H1 (cell line): ENCODE data around the gene DHRS12. TPM values are rescaled to one million over a fixed set of nuclear protein-coding genes. Genes with fewer than 3 reads are reported as not detected.

Experiments used
- CTCF ChIA-PET: fragments of 300-600 bp; sonication (Branson Sonifier 250); formaldehyde crosslinking; loops from one replicate; lab custom pipeline; 2021; ENCODE audit not compliant: partially characterized antibody; lab: Charles Lee
- POLR2A ChIA-PET: fragments of 300-600 bp; sonication (Branson Sonifier 250); formaldehyde crosslinking; loops from one replicate; lab custom pipeline; 2021; ENCODE audit warnings: inconsistent platforms; ENCODE audit not compliant: partially characterized antibody; lab: Charles Lee
- DNase-seq, 2 experiments: peaks; one replicate each; pipeline versions ENCODE4 v3.0.0 to v3.0.0-alpha.2; 2010 to 2022; ENCODE audit warnings: low spot score in 2 of 2, low read depth in 1 of 2, mixed read lengths in 1 of 2
- FAIRE-seq: peaks from 2 replicates; lab custom pipeline; 2011; peaks lifted over from hg19 to GRCh38; lab: Jason Lieb, UNC
- H2AFZ ChIP-seq: 2 replicates; pipeline ENCODE4 v1.8.1; 2012; ENCODE audit warnings: low read length, inconsistent platforms
- H2AK5ac ChIP-seq: 2 replicates; pipeline ENCODE4 v1.6.1; 2013; ENCODE audit warnings: low read depth, low read length
- H2BK120ac ChIP-seq: replicated peaks from 2 replicates; pipeline ENCODE3; 2013; ENCODE audit warnings: low read depth, low read length, inconsistent platforms
- H2BK12ac ChIP-seq: 2 replicates; pipeline ENCODE4 v1.6.1; 2013; ENCODE audit warnings: low read depth, low read length
- H2BK15ac ChIP-seq: 2 replicates; pipeline ENCODE4 v1.6.1; 2013; ENCODE audit warnings: low read length
- H2BK20ac ChIP-seq: 2 replicates; pipeline ENCODE4 v1.6.1; 2013; ENCODE audit warnings: low read length
- H2BK5ac ChIP-seq: 2 replicates; pipeline ENCODE4 v1.6.1; 2013; ENCODE audit warnings: low read depth, low read length
- H3K14ac ChIP-seq: 2 replicates; pipeline ENCODE4 v1.6.1; 2013; ENCODE audit warnings: inconsistent platforms; ENCODE audit not compliant: insufficient read length
- H3K18ac ChIP-seq: 2 replicates; pipeline ENCODE4 v1.6.1; 2013; ENCODE audit warnings: low read length; ENCODE audit errors: extremely low read depth
- H3K23ac ChIP-seq: 2 replicates; pipeline ENCODE4 v1.6.1; 2013; ENCODE audit warnings: inconsistent platforms; ENCODE audit not compliant: insufficient read length
- H3K23me2 ChIP-seq: 2 replicates; pipeline ENCODE4 v1.6.1; 2013; ENCODE audit warnings: low read depth, low read length
- H3K27ac ChIP-seq: 2 replicates; pipeline ENCODE4 v1.6.1; 2011; ENCODE audit warnings: low read depth, low read length, inconsistent platforms
- H3K27me3 ChIP-seq, 4 experiments: replicated peaks in 1 of 4; 1 replicate in 1 of 4; 2 replicates in 3 of 4; pipeline versions ENCODE4 v1.6.1 to v1.8.1; 2011 to 2013; ENCODE audit warnings: low read length in 3 of 4, mild to moderate bottlenecking in 3 of 4, inconsistent platforms in 2 of 4, mixed read lengths in 2 of 4, moderate library complexity in 1 of 4; ENCODE audit not compliant: control insufficient read depth in 3 of 4, insufficient read depth in 3 of 4; ENCODE audit errors: extremely low read depth in 1 of 4
- H3K36me3 ChIP-seq, 4 experiments: 2 replicates each; pipeline versions ENCODE4 v1.6.1 to v1.8.1; 2011 to 2013; ENCODE audit warnings: mild to moderate bottlenecking in 4 of 4, low read length in 3 of 4, moderate library complexity in 2 of 4, control low read depth in 1 of 4, inconsistent platforms in 1 of 4; ENCODE audit not compliant: insufficient read depth in 4 of 4, control insufficient read depth in 2 of 4
- H3K4ac ChIP-seq: replicated peaks from 2 replicates; pipeline ENCODE3; 2013; ENCODE audit warnings: low read length, low read depth, mixed read lengths, inconsistent platforms; ENCODE audit not compliant: insufficient read length
- H3K4me1 ChIP-seq, 4 experiments: replicated peaks in 1 of 4; 1 replicate in 1 of 4; 2 replicates in 3 of 4; pipeline versions ENCODE4 v1.6.1 to v1.8.1; 2011 to 2013; ENCODE audit warnings: low read length in 3 of 4, inconsistent platforms in 2 of 4, mixed read lengths in 1 of 4; ENCODE audit not compliant: insufficient read depth in 4 of 4, control insufficient read depth in 3 of 4
- H3K4me2 ChIP-seq, 2 experiments: 2 replicates each; pipeline versions ENCODE4 v1.6.1 to v1.8.1; 2011 to 2013; ENCODE audit warnings: low read depth in 2 of 2, low read length in 2 of 2, control low read depth in 1 of 2, inconsistent platforms in 1 of 2, mild to moderate bottlenecking in 1 of 2; ENCODE audit not compliant: insufficient read depth in 1 of 2
- H3K4me3 ChIP-seq, 4 experiments: fragments of 200-600, 300-600 bp in 1 of 4; sonication (generic), shearing (Covaris generic), sonication (Bioruptor Twin) in 1 of 4; 2 replicates each; pipeline versions ENCODE4 v1.5.1 to v1.8.1; 2011 to 2016; ENCODE audit warnings: low read length in 4 of 4, low read depth in 3 of 4, control low read depth in 2 of 4, inconsistent platforms in 2 of 4, mild to moderate bottlenecking in 2 of 4, mixed read lengths in 1 of 4, moderate library complexity in 1 of 4; ENCODE audit not compliant: insufficient read depth in 2 of 4; ENCODE audit errors: extremely low read depth in 1 of 4
- H3K56ac ChIP-seq: replicated peaks from 2 replicates; pipeline ENCODE3; 2013; ENCODE audit warnings: low read depth, mild to moderate bottlenecking, mixed read lengths, low read length, inconsistent platforms; ENCODE audit not compliant: insufficient read length
- H3K79me1 ChIP-seq: 2 replicates; pipeline ENCODE4 v1.6.1; 2013; ENCODE audit warnings: low read depth, low read length, control low read depth
- H3K79me2 ChIP-seq, 2 experiments: 2 replicates each; pipeline versions ENCODE4 v1.6.1 to v1.8.1; 2012 to 2013; ENCODE audit warnings: low read length in 2 of 2, mild to moderate bottlenecking in 2 of 2, inconsistent platforms in 1 of 2; ENCODE audit not compliant: insufficient read depth in 2 of 2, control insufficient read depth in 1 of 2
- H3K9ac ChIP-seq, 4 experiments: replicated peaks in 1 of 4; 1 replicate in 1 of 4; 2 replicates in 3 of 4; pipeline versions ENCODE4 v1.6.1 to v1.8.1; 2011 to 2013; ENCODE audit warnings: low read depth in 3 of 4, low read length in 3 of 4, control low read depth in 2 of 4, mild to moderate bottlenecking in 2 of 4, moderate library complexity in 2 of 4, inconsistent platforms in 1 of 4; ENCODE audit errors: extremely low read depth in 1 of 4
- H3K9me3 ChIP-seq, 2 experiments: 2 replicates each; pipeline versions ENCODE4 v1.6.1 to v1.8.1; 2012 to 2013; ENCODE audit warnings: mild to moderate bottlenecking in 2 of 2, moderate library complexity in 2 of 2, control low read depth in 1 of 2, inconsistent platforms in 1 of 2, low read depth in 1 of 2, low read length in 1 of 2, mixed read lengths in 1 of 2; ENCODE audit not compliant: insufficient read depth in 2 of 2
- H4K20me1 ChIP-seq, 2 experiments: replicated peaks in 1 of 2; 2 replicates each; pipeline versions ENCODE3 to v1.8.1; 2011 to 2013; ENCODE audit warnings: inconsistent platforms in 2 of 2, low read length in 2 of 2, mild to moderate bottlenecking in 1 of 2; ENCODE audit not compliant: insufficient read depth in 2 of 2, control insufficient read depth in 1 of 2
- H4K5ac ChIP-seq: 2 replicates; pipeline ENCODE4 v1.6.1; 2013; ENCODE audit warnings: low read length, low read depth, mixed read lengths, inconsistent platforms; ENCODE audit not compliant: insufficient read length
- H4K8ac ChIP-seq: 2 replicates; pipeline ENCODE4 v1.8.0; 2013; ENCODE audit warnings: mild to moderate bottlenecking, moderate library complexity, low read length, inconsistent platforms; ENCODE audit not compliant: insufficient read depth; ENCODE audit errors: extremely low read depth
- H4K91ac ChIP-seq: replicated peaks from 2 replicates; pipeline ENCODE3; 2013; ENCODE audit warnings: low read length, mixed read lengths, inconsistent platforms; ENCODE audit not compliant: insufficient read length
- ATF2 ChIP-seq: IDR thresholded peaks from 2 replicates; pipeline ENCODE4 v1.6.1; 2012; ENCODE audit warnings: low read length, inconsistent platforms
- CEBPB ChIP-seq: IDR thresholded peaks from 2 replicates; pipeline ENCODE4 v1.6.1; 2012; ENCODE audit warnings: low read depth, low read length
- KDM5A ChIP-seq: fragments of 200-600 bp; IDR thresholded peaks from 2 replicates; pipeline ENCODE4 v1.7.1; 2012; ENCODE audit warnings: mild to moderate bottlenecking, low read length, inconsistent platforms, mixed read lengths
- TEAD4 ChIP-seq: IDR thresholded peaks from 2 replicates; pipeline ENCODE4 v1.6.1; 2012; ENCODE audit warnings: low read depth, low read length, inconsistent platforms, mixed read lengths
- WGBS, 2 experiments: shearing (Covaris generic) in 1 of 2; methylation state at CpG; one replicate each; pipeline versions ENCODE4 v1.1.6 to v1.1.7; 2013 to 2015; ENCODE audit warnings: low lambda C conversion rate in 2 of 2, mixed read lengths in 2 of 2, inconsistent platforms in 1 of 2, low coverage in 1 of 2, missing lambda C conversion rate in 1 of 2; ENCODE audit not compliant: insufficient replicate concordance in 2 of 2, insufficient coverage in 1 of 2, insufficient read length in 1 of 2; ENCODE audit errors: extremely low coverage in 1 of 2, missing lambda C conversion rate in 1 of 2; 5-methylcytosine and 5-hydroxymethylcytosine counted together
- polyA plus RNA-seq, 7 experiments: library from polyadenylated mRNA; depleted of rRNA in 3 of 7; stranded (reverse) in 5 of 7; unstranded in 2 of 7; fragments of >200 nt in 5 of 7; fragments of 200-250 nt in 2 of 7; gene quantifications; 1 replicate in 5 of 7; 2 replicates in 1 of 7; 4 replicates in 1 of 7; pipeline versions ENCODE4 v1.2.1 to v1.2.3, GENCODE V29; 2011 to 2013; ENCODE audit warnings: missing spikeins in 2 of 7, mixed read lengths in 2 of 7
- total RNA-seq: library from RNA; stranded (reverse); fragmentation: NEBNext Ultra II Directional; extraction: Animal tissue kit (Norgen Biotek cat#: 25700); gene quantifications from 2 replicates; pipeline ENCODE4 v1.2.1, GENCODE V29; 2021

The DHRS12 gene
- total and polyA plus RNA-seq, 2 of the 8 experiments (the other 6 are each of a cell fraction or from before 2014, with no cell fraction given), result 8.7 TPM

DNA sequence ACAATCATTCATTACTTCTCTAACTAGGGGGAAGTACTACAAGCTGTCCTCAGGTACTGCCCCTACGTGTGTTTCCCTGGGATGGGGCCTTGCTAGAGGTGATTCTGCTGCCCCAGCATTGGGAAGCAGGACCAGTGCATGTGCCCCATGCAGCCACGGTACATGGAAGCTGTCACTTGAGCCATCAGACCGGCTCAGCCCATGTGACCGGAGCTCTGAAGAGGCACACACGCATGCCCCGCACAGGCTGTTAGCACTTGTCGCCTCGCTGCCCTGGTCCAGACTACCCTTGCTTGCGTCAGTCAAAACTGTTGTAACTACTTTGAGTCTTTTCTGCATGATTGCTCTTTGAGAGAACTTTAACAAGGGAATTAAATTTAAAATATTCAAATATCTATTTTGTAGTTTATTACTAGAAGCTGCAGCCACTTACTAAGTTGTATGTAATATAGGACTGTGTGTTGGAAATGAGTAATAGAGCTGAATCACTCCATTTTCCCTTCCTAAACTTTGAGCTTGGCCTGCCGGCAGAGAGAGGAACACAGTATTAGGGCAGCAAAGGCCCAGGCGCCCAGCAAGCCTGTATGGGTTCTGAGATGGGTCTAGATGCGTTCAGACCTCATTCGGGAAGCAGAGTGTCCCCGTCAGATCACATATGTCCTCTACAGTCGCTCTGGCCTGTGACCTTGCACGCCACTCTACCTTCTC lies 42.2 kb downstream of the DHRS12 start:
- H2BK20ac ChIP-seq, result no peak overlapping the region
- H3K4ac ChIP-seq, result no peak overlapping the region
- ChIA-PET POLR2A (interaction anchor here (1.6 kb wide), 1 partner anchor 309 kb away, joined by 6 read pairs; the partner anchor contains the start of gene INTS6), CTCF (interaction anchor here (0.5 to 1.4 kb wide), 8 partner anchors 9 to 319 kb away, joined by 3 to 4 read pairs (median 3); no protein-coding TSS in a partner anchor)
- no peaks in the 10 kb centered on the region; the same call in 1 of the 2 replicates for H3K79me1 ChIP-seq
- H2BK5ac ChIP-seq, result no peak overlapping the region; the same call in 1 of the 2 replicates
- no peak overlapping the region for H2AK5ac ChIP-seq
- H3K4me1 ChIP-seq, result no peaks in the 10 kb centered on the region; a peak in 1 of 7 replicates
- no peak overlapping the region for H3K4me2 ChIP-seq
- H3K27ac ChIP-seq, result no peak overlapping the region
- H4K8ac ChIP-seq, result no peak overlapping the region
- H3K18ac ChIP-seq, result no peak overlapping the region
- H3K23ac ChIP-seq, result no peak overlapping the region
- H2BK120ac ChIP-seq, result no peak overlapping the region
- H3K9me3 ChIP-seq, result no peaks in the 10 kb centered on the region
- no peak overlapping the region for H3K4me3 ChIP-seq
- no peaks in the 10 kb centered on the region for H3K23me2 ChIP-seq
- no peak overlapping the region for H3K9ac ChIP-seq
- no peaks in the 10 kb centered on the region for H3K27me3 ChIP-seq
- H4K5ac ChIP-seq, result no peak overlapping the region
- no peak for TF ChIP-seq ATF2
- no peak for TF ChIP-seq KDM5A
- no peak for TF ChIP-seq TEAD4
- TF ChIP-seq CEBPB, result no peak
- TF ChIP-seq, all 59 proteins: peak for 0
- no peaks in the 10 kb centered on the region for H3K79me2 ChIP-seq
- no peaks in the 10 kb centered on the region for H4K20me1 ChIP-seq
- H2BK12ac ChIP-seq, result no peak overlapping the region; the same call in 1 of the 2 replicates
- no peak overlapping the region for H3K14ac ChIP-seq
- no peak for FAIRE-seq
- DNase-seq, result no peak
- peaks cover 4 to 37% (median 16%) of the 10 kb centered on the region in 4 experiments; a peak in 6 of 8 replicates for H3K36me3 ChIP-seq
- H2AFZ ChIP-seq, result no peak overlapping the region
- H2BK15ac ChIP-seq, result no peak overlapping the region
- WGBS, 2 experiments, result 93% methylated on average over 16 of the region's 16 CpGs; no CpG with 5 or more reads in 1 of the 2 experiments
- no peak overlapping the region for H3K56ac ChIP-seq
- no peak overlapping the region for H4K91ac ChIP-seq
